HepG2 (cell line): ENCODE data around the gene EGR1. TPM values are rescaled to one million over a fixed set of nuclear protein-coding genes. Genes with fewer than 3 reads are reported as not detected.
A peak's percentile ranks its signal among the peaks of the same experiment; 100 is the strongest.

Source experiments
- ARNTL ChIP-seq: sonication (generic); formaldehyde crosslinking; IDR thresholded peaks from 2 replicates; pipeline ENCODE4 v1.4.0; 2020; ENCODE audit warnings: mild to moderate bottlenecking, missing genetic modification reagents
- CEBPZ ChIP-seq: IDR thresholded peaks from 2 replicates; pipeline ENCODE4 v1.6.1; 2012; ENCODE audit warnings: low read length, improper control_type of control experiment
- ETV6 ChIP-seq: sonication (generic); formaldehyde crosslinking; conservative IDR thresholded peaks from 2 replicates; pipeline ENCODE4 v1.4.0; 2020; ENCODE audit warnings: missing genetic modification reagents
- KAT8 ChIP-seq: IDR thresholded peaks from 2 replicates; pipeline ENCODE4 v1.6.1; 2016; ENCODE audit warnings: missing genetic modification reagents, missing compliant biosample characterization
- MXD4 ChIP-seq: IDR thresholded peaks from 2 replicates; pipeline ENCODE4 v1.6.1; 2016; ENCODE audit warnings: mild to moderate bottlenecking, missing biosample characterization, missing genetic modification reagents
- NCOR1 ChIP-seq: fragments of 200-600 bp; sonication (generic); IDR thresholded peaks from 2 replicates; pipeline ENCODE4 v1.7.0; 2017; ENCODE audit warnings: antibody characterized with exemption, low read length, borderline replicate concordance
- NFYC ChIP-seq: IDR thresholded peaks from 2 replicates; pipeline ENCODE4 v1.6.1; 2016; ENCODE audit warnings: missing genetic modification reagents, missing compliant biosample characterization
- ONECUT2 ChIP-seq: sonication (generic); formaldehyde crosslinking; IDR thresholded peaks from 2 replicates; pipeline ENCODE4 v1.4.0; 2020; ENCODE audit warnings: missing genetic modification reagents
- POLR2AphosphoS2 ChIP-seq: IDR thresholded peaks from 2 replicates; pipeline ENCODE4 v1.6.1; 2011; ENCODE audit warnings: low read depth, low read length, improper control_type of control experiment
- RXRA ChIP-seq: sonication (generic); formaldehyde crosslinking; IDR thresholded peaks from 2 replicates; pipeline ENCODE4 v1.5.1; 2020; ENCODE audit warnings: missing genetic modification reagents
- SAP130 ChIP-seq: IDR thresholded peaks from 2 replicates; pipeline ENCODE4 v1.6.1; 2016; ENCODE audit warnings: low read depth
- SP5 ChIP-seq: IDR thresholded peaks from 2 replicates; pipeline ENCODE4 v1.6.1; 2016; ENCODE audit warnings: low read depth, borderline replicate concordance
- ZFY ChIP-seq: sonication (generic); formaldehyde crosslinking; IDR thresholded peaks from 2 replicates; pipeline ENCODE4 v1.4.0; 2020; ENCODE audit warnings: missing genetic modification reagents
- ZNF20 ChIP-seq: sonication (generic); formaldehyde crosslinking; IDR thresholded peaks from 2 replicates; pipeline ENCODE4 v1.4.0; 2020; ENCODE audit warnings: mild to moderate bottlenecking, moderate library complexity, missing genetic modification reagents
- ZNF3 ChIP-seq: IDR thresholded peaks from 2 replicates; pipeline ENCODE4 v1.7.0; 2017; ENCODE audit warnings: inconsistent platforms
- ZNF441 ChIP-seq: sonication (generic); formaldehyde crosslinking; IDR thresholded peaks from 2 replicates; pipeline ENCODE4 v1.7.0; 2021; ENCODE audit warnings: missing genetic modification reagents, borderline replicate concordance
- ZNF546 ChIP-seq: sonication (generic); formaldehyde crosslinking; conservative IDR thresholded peaks from 2 replicates; pipeline ENCODE4 v1.8.1; 2023; ENCODE audit warnings: mild to moderate bottlenecking, missing genetic modification reagents
- ZNF747 ChIP-seq: sonication (generic); formaldehyde crosslinking; IDR thresholded peaks from 2 replicates; pipeline ENCODE4 v1.8.1; 2023; ENCODE audit warnings: missing genetic modification reagents, mild to moderate bottlenecking, borderline replicate concordance
- ZNF777 ChIP-seq: sonication (generic); formaldehyde crosslinking; IDR thresholded peaks from 2 replicates; pipeline ENCODE4 v1.4.0; 2020; ENCODE audit warnings: missing genetic modification reagents
- ZNF788 ChIP-seq: sonication (generic); formaldehyde crosslinking; IDR thresholded peaks from 2 replicates; pipeline ENCODE4 v1.5.0; 2020; ENCODE audit warnings: mild to moderate bottlenecking, missing genetic modification reagents, borderline replicate concordance
- ZSCAN31 ChIP-seq: sonication (generic); formaldehyde crosslinking; IDR thresholded peaks from 2 replicates; pipeline ENCODE4 v1.5.0; 2020; ENCODE audit warnings: low read depth, mild to moderate bottlenecking, missing genetic modification reagents
- polyA plus RNA-seq, 8 experiments: library from polyadenylated mRNA; depleted of rRNA in 3 of 8; stranded (reverse) in 7 of 8; unstranded in 1 of 8; fragments of >200 nt; fragmentation: Illumina TruSeq in 4 of 8; extraction: Trizol in 4 of 8; gene quantifications; 2 replicates each; pipeline versions ENCODE4 v1.2.1 to v1.2.3, GENCODE V29; 2011 to 2016; ENCODE audit warnings: low read depth in 4 of 8, missing spikeins in 1 of 8, mixed read lengths in 1 of 8; ENCODE audit not compliant: insufficient read depth in 1 of 8
- total RNA-seq, 5 experiments: library from RNA; depleted of rRNA; stranded (reverse); fragments of >200 nt; fragmentation: Illumina TruSeq; extraction: Trizol; gene quantifications; 2 replicates each; pipeline ENCODE4 v1.2.3, GENCODE V29; 2016; ENCODE audit warnings: low read depth in 1 of 5
- TF ChIP-seq, protein P1 (sequence below): sonication (generic); formaldehyde crosslinking; IDR thresholded peaks from 2 replicates; pipeline ENCODE4 v1.8.0; 2022; ENCODE audit warnings: mild to moderate bottlenecking, missing genetic modification reagents, moderate library complexity
- TF ChIP-seq, protein P2 (sequence below), 2 experiments: sonication (generic) in 1 of 2; formaldehyde crosslinking in 1 of 2; IDR thresholded peaks; 2 replicates each; pipeline versions ENCODE4 v1.4.0 to v1.6.1; 2018 to 2020; ENCODE audit warnings: missing genetic modification reagents in 2 of 2, borderline replicate concordance in 1 of 2, low read depth in 1 of 2, mild to moderate bottlenecking in 1 of 2, missing biosample characterization in 1 of 2

EGR1 gene
- total and polyA plus RNA-seq, 2 of the 13 experiments (the other 11 are each of a cell fraction or from before 2014, with no cell fraction given) = 4.1 to 4.5 TPM

- TF ChIP-seq ZSCAN31 (CRISPR knock-in tag) = peak; percentile 16; the same call in 1 of the 2 replicates
- TF ChIP-seq, protein P1, sequence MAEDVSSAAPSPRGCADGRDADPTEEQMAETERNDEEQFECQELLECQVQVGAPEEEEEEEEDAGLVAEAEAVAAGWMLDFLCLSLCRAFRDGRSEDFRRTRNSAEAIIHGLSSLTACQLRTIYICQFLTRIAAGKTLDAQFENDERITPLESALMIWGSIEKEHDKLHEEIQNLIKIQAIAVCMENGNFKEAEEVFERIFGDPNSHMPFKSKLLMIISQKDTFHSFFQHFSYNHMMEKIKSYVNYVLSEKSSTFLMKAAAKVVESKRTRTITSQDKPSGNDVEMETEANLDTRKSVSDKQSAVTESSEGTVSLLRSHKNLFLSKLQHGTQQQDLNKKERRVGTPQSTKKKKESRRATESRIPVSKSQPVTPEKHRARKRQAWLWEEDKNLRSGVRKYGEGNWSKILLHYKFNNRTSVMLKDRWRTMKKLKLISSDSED (CRISPR knock-in tag) = no peak
- TF ChIP-seq ZNF747 = peak; percentile 88; the same call in 1 of the 2 replicates
- peak; percentile 88 for TF ChIP-seq ARNTL (CRISPR knock-in tag)
- TF ChIP-seq ZNF777 (CRISPR knock-in tag) = 0 out of 2 replicates have a peak, but pooled peaks have one; percentile 37
- no peak for TF ChIP-seq POLR2AphosphoS2
- TF ChIP-seq KAT8 = 0 out of 2 replicates have a peak, but pooled peaks have one; percentile 7
- peak; percentile 84 for TF ChIP-seq SAP130 (CRISPR knock-in tag)
- peak; percentile 59 for TF ChIP-seq ZNF441 (CRISPR knock-in tag)
- TF ChIP-seq ONECUT2 = peak; percentile 7; the same call in 1 of the 2 replicates
- peak; percentile 84 for TF ChIP-seq ZNF788 (CRISPR knock-in tag)
- peak; percentile 42; the same call in 1 of the 2 replicates for TF ChIP-seq ETV6 (CRISPR knock-in tag)
- TF ChIP-seq, protein P2, sequence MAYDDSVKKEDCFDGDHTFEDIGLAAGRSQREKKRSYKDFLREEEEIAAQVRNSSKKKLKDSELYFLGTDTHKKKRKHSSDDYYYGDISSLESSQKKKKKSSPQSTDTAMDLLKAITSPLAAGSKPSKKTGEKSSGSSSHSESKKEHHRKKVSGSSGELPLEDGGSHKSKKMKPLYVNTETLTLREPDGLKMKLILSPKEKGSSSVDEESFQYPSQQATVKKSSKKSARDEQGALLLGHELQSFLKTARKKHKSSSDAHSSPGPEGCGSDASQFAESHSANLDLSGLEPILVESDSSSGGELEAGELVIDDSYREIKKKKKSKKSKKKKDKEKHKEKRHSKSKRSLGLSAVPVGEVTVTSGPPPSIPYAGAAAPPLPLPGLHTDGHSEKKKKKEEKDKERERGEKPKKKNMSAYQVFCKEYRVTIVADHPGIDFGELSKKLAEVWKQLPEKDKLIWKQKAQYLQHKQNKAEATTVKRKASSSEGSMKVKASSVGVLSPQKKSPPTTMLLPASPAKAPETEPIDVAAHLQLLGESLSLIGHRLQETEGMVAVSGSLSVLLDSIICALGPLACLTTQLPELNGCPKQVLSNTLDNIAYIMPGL (CRISPR knock-in tag; IDR thresholded peaks at IDR 0.05; ENCODE audit: borderline replicate concordance in 1 of 2, low read depth in 1 of 2) = peak; percentile 39 to 70; a peak in 2 of 4 replicates
- TF ChIP-seq ZFY (CRISPR knock-in tag) = no peak
- TF ChIP-seq NCOR1 = peak; percentile 18; the same call in 1 of the 2 replicates
- TF ChIP-seq ZNF546 (CRISPR knock-in tag) = peak; percentile 2; the same call in 1 of the 2 replicates
- TF ChIP-seq NFYC (CRISPR knock-in tag) = no peak
- no peak for TF ChIP-seq CEBPZ
- peak; percentile 45; the same call in 1 of the 2 replicates for TF ChIP-seq SP5 (CRISPR knock-in tag)
- TF ChIP-seq RXRA (CRISPR knock-in tag) = peak; percentile 56
- TF ChIP-seq ZNF3 (CRISPR knock-in tag) = no peak
- no peak for TF ChIP-seq ZNF20 (CRISPR knock-in tag)
- TF ChIP-seq MXD4 (CRISPR knock-in tag) = peak; percentile 42; the same call in 1 of the 2 replicates
Measured at GRCh38 chr5:138464388-138465260, 655 bp upstream of the EGR1 start (continued).
